HL-60 (cell line): ENCODE results near the gene NOTCH3.

Source experiments
- DNase-seq, 2 experiments: peaks; one replicate each; pipeline ENCODE4 v3.0.0-alpha.2; 2010 to 2020; ENCODE audit warnings: low read depth in 1 of 2, low spot score in 1 of 2
- H3K27ac ChIP-seq: fragments of 250-450 bp; sonication (Bioruptor Pico); replicated peaks from 2 replicates; pipeline ENCODE4 v1.5.1; 2020; ENCODE audit warnings: mild to moderate bottlenecking, moderate library complexity
- H3K27me3 ChIP-seq: fragments of 250-450 bp; sonication (Bioruptor Pico); 2 replicates; pipeline ENCODE4 v1.5.1; 2021; ENCODE audit warnings: mild to moderate bottlenecking, moderate library complexity; ENCODE audit not compliant: insufficient read depth, poor library complexity, severe bottlenecking
- H3K4me3 ChIP-seq: replicated peaks from 2 replicates; pipeline ENCODE4 v1.5.1; 2011; ENCODE audit warnings: mild to moderate bottlenecking, control low read depth, low read length; ENCODE audit not compliant: insufficient read depth
- CTCF ChIP-seq: IDR thresholded peaks from one replicate; pipeline ENCODE4 v1.5.1; 2011; ENCODE audit warnings: low read length, control low read depth, inconsistent platforms; ENCODE audit not compliant: insufficient read depth
- GABPA ChIP-seq: IDR thresholded peaks from 2 replicates; pipeline ENCODE4 v1.6.1; 2012; ENCODE audit warnings: low read depth
- POLR2AphosphoS5 ChIP-seq: IDR thresholded peaks from 2 replicates; pipeline ENCODE4 v1.6.1; 2012; ENCODE audit warnings: low read depth
- REST ChIP-seq: IDR thresholded peaks from 2 replicates; pipeline ENCODE4 v1.6.1; 2012; ENCODE audit warnings: low read depth; ENCODE audit not compliant: insufficient replicate concordance
- SPI1 ChIP-seq: IDR thresholded peaks from 2 replicates; pipeline ENCODE4 v1.6.1; 2012; ENCODE audit warnings: low read depth, mild to moderate bottlenecking, borderline replicate concordance

Gene NOTCH3

GRCh38 chr19:15154002-15154612 is 46.7 kb downstream of the NOTCH3 start:
- peak in 1 of 2 experiments; percentile 55 for DNase-seq
- Histone ChIP-seq H3K27ac (no peak overlapping the region), H3K4me3 (no peak overlapping the region), H3K27me3 (no peaks in the 10 kb centered on the region)
- TF ChIP-seq SPI1 = no peak
- TF ChIP-seq CTCF = peak; percentile 83

GRCh38 chr19:15149737-15150136 is 51.1 kb downstream of the NOTCH3 start:
- TF ChIP-seq CTCF (no peak), POLR2AphosphoS5 (no peak), REST (no peak), GABPA (no peak), SPI1 (no peak)
- DNase-seq = peak in 1 of 2 experiments; percentile 72
- H3K27me3 ChIP-seq = no peaks in the 10 kb centered on the region
- no peak overlapping the region for H3K27ac ChIP-seq
- no peak overlapping the region for H3K4me3 ChIP-seq

GRCh38 chr19:15147090-15147489 is 53.7 kb downstream of the NOTCH3 start:
- DNase-seq = no peak
- H3K4me3 ChIP-seq = no peak overlapping the region
- H3K27me3 ChIP-seq = no peaks in the 10 kb centered on the region
- TF ChIP-seq POLR2AphosphoS5 = no peak
- TF ChIP-seq SPI1 = no peak
- TF ChIP-seq GABPA = no peak
- no peak for TF ChIP-seq REST
- TF ChIP-seq CTCF = no peak
- H3K27ac ChIP-seq = no peak overlapping the region

GRCh38 chr19:15144046-15144646 is 56.6 kb downstream of the NOTCH3 start:
- TF ChIP-seq GABPA = no peak
- no peak for TF ChIP-seq SPI1
- TF ChIP-seq REST = no peak
- TF ChIP-seq POLR2AphosphoS5 = no peak
- no peak for TF ChIP-seq CTCF
- Histone ChIP-seq H3K27ac (no peak overlapping the region), H3K4me3 (no peak overlapping the region), H3K27me3 (no peaks in the 10 kb centered on the region)
- DNase-seq = no peak
